Neural cell (in vitro differentiated cells): Measurements from ENCODE around the gene RNF103.

ENCODE experiments used
- RAD21 ChIP-seq: fragments of 450-650 bp; conservative IDR thresholded peaks from 2 replicates; pipeline ENCODE4 v1.6.1; 2014; ENCODE audit warnings: antibody characterized with exemption, mild to moderate bottlenecking, moderate library complexity
- TF ChIP-seq, protein P1 (sequence below): fragments of 450-650 bp; IDR thresholded peaks from 2 replicates; pipeline ENCODE4 v1.5.1; 2014; ENCODE audit warnings: antibody characterized with exemption, mild to moderate bottlenecking, moderate library complexity; ENCODE audit not compliant: poor library complexity, severe bottlenecking

DNA sequence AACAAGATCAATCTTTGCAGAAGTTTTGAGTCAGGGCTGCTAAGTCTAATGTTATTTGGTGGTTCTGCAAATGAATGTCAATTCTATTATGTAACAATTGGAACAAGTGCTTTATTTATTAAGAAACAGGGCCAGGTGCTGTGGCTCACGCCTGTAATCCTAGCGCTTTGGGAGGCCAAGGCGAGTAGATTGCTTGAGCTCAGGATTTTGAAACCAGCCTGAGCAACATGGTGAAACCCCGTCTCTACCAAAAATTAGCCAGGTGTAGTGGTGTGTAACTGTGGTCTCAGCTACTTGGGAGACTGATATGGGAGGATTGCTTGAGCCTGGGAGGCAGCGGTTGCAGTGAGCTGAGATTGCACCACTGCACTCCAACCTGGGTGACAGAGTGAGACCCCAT lies 13.2 kb upstream of the RNF103 start:
- TF ChIP-seq, protein P1, sequence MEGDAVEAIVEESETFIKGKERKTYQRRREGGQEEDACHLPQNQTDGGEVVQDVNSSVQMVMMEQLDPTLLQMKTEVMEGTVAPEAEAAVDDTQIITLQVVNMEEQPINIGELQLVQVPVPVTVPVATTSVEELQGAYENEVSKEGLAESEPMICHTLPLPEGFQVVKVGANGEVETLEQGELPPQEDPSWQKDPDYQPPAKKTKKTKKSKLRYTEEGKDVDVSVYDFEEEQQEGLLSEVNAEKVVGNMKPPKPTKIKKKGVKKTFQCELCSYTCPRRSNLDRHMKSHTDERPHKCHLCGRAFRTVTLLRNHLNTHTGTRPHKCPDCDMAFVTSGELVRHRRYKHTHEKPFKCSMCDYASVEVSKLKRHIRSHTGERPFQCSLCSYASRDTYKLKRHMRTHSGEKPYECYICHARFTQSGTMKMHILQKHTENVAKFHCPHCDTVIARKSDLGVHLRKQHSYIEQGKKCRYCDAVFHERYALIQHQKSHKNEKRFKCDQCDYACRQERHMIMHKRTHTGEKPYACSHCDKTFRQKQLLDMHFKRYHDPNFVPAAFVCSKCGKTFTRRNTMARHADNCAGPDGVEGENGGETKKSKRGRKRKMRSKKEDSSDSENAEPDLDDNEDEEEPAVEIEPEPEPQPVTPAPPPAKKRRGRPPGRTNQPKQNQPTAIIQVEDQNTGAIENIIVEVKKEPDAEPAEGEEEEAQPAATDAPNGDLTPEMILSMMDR: no peak
- no peak for TF ChIP-seq RAD21
